Coronary artery (tissue), 2 donors: ENCODE results near the gene PTPRO.

Experiments used
- DNase-seq: peaks from one replicate; pipeline ENCODE4 v3.0.0-alpha.2; 2017; ENCODE audit warnings: low spot score
- H3K27ac ChIP-seq, 2 donors: fragments of 200-600 bp; sonication (generic); one replicate each; pipeline ENCODE4 v1.5.1; 2016 to 2019
- H3K4me3 ChIP-seq: fragments of 200-600 bp; sonication (generic); 2 replicates; pipeline ENCODE4 v1.5.1; 2016; ENCODE audit warnings: mild to moderate bottlenecking, moderate library complexity
- CTCF ChIP-seq: fragments of 200-600 bp; sonication (generic); IDR thresholded peaks from one replicate; pipeline ENCODE4 v1.5.1; 2019; ENCODE audit warnings: antibody characterized with exemption

The PTPRO gene

GRCh38 chr12:15289192-15289591, 33.1 kb upstream of the PTPRO start:
- TF ChIP-seq CTCF: no peak
- Histone ChIP-seq H3K4me3 (no peak overlapping the region), H3K27ac (no peak overlapping the region)
- DNase-seq: no peak

GRCh38 chr12:15293731-15294130, 28.6 kb upstream of the PTPRO start:
- H3K4me3 ChIP-seq: no peak overlapping the region
- no peak overlapping the region for H3K27ac ChIP-seq
- TF ChIP-seq CTCF: no peak
- no peak for DNase-seq

GRCh38 chr12:15299947-15300346, 22.4 kb upstream of the PTPRO start:
- no peak for DNase-seq
- Histone ChIP-seq H3K27ac (no peak overlapping the region), H3K4me3 (no peak overlapping the region)
- TF ChIP-seq CTCF: no peak

GRCh38 chr12:15304296-15304695, 18.0 kb upstream of the PTPRO start:
- H3K4me3 ChIP-seq: no peak overlapping the region
- no peak for TF ChIP-seq CTCF
- DNase-seq: no peak
- no peak overlapping the region for H3K27ac ChIP-seq

GRCh38 chr12:15306605-15307004, 15.7 kb upstream of the PTPRO start:
- DNase-seq: no peak
- Histone ChIP-seq H3K27ac (no peak overlapping the region), H3K4me3 (no peak overlapping the region)
- no peak for TF ChIP-seq CTCF

- no peak for TF ChIP-seq CTCF
- Histone ChIP-seq H3K4me3 (no peak overlapping the region), H3K27ac (no peak overlapping the region)
- DNase-seq: no peak
Measured at GRCh38 chr12:15307079-15307478, 15.2 kb upstream of the PTPRO start.

- no peak for DNase-seq
- TF ChIP-seq CTCF: no peak
Measured at GRCh38 chr12:15318841-15319240, 3.5 kb upstream of the PTPRO start.

More at GRCh38 chr12:15318841-15319240, 3.5 kb upstream of the PTPRO start:
- H3K4me3 ChIP-seq: no peak overlapping the region
- H3K27ac ChIP-seq: no peak overlapping the region
